ENCODE results near the gene ETV4. TPM values are rescaled to one million over a fixed set of nuclear protein-coding genes. Genes with fewer than 3 reads are reported as not detected.

Gene ETV4
- total and polyA plus RNA-seq, 5 donors from 2014 or later: not detected

GRCh38 chr17:43536236-43536992, 9.7 kb downstream of the ETV4 start:
- no peaks in the 10 kb centered on the region for H3K4me1 ChIP-seq (ENCODE audit: control insufficient read depth, insufficient read depth, low read length, poor library complexity, severe bottlenecking)
- Mint-ChIP-seq H3K4me3 (no peak overlapping the region), H3K27ac (no peak overlapping the region), H3K9me3 (no peaks in the 10 kb centered on the region), H3K27me3 (no peaks in the 10 kb centered on the region), H3K4me1 (no peaks in the 10 kb centered on the region), H3K36me3 (no peaks in the 10 kb centered on the region)
- no peak overlapping the region for H3K4me3 ChIP-seq (ENCODE audit: low read depth, low read length)
- no peak for ATAC-seq (ENCODE audit: low read depth in 2 of 2)
- DNase-seq: no peak
- H3K27ac ChIP-seq (ENCODE audit: insufficient read depth, low read length, poor library complexity, severe bottlenecking): no peak overlapping the region
- H3K36me3 ChIP-seq (ENCODE audit: control insufficient read depth, insufficient read depth, low read length): no peaks in the 10 kb centered on the region
- H3K27me3 ChIP-seq (ENCODE audit: control insufficient read depth, insufficient read depth, low read length): no peaks in the 10 kb centered on the region
- no peaks in the 10 kb centered on the region for H3K9me3 ChIP-seq (ENCODE audit: control insufficient read depth in 2 of 2, low read length in 2 of 2)

- Mint-ChIP-seq H3K9me3 (no peaks in the 10 kb centered on the region), H3K27ac (no peak overlapping the region), H3K4me3 (no peak overlapping the region), H3K27me3 (no peaks in the 10 kb centered on the region), H3K36me3 (no peaks in the 10 kb centered on the region), H3K4me1 (no peaks in the 10 kb centered on the region)
- H3K27ac ChIP-seq (ENCODE audit: insufficient read depth, low read length, poor library complexity, severe bottlenecking): no peak overlapping the region
- H3K4me1 ChIP-seq (ENCODE audit: control insufficient read depth, insufficient read depth, low read length, poor library complexity, severe bottlenecking): no peaks in the 10 kb centered on the region
- DNase-seq (no peak), ATAC-seq (ENCODE audit: low read depth in 2 of 2) (no peak)
- no peaks in the 10 kb centered on the region for H3K36me3 ChIP-seq (ENCODE audit: control insufficient read depth, insufficient read depth, low read length)
- no peak overlapping the region for H3K4me3 ChIP-seq (ENCODE audit: low read depth, low read length)
- H3K27me3 ChIP-seq (ENCODE audit: control insufficient read depth, insufficient read depth, low read length): no peaks in the 10 kb centered on the region
- no peaks in the 10 kb centered on the region for H3K9me3 ChIP-seq (ENCODE audit: control insufficient read depth in 2 of 2, low read length in 2 of 2)
These were observed 11.2 kb downstream of the ETV4 start for GRCh38 chr17:43534909-43535308.

- no peak overlapping the region for H3K27ac Mint-ChIP-seq
- H3K27me3 ChIP-seq (ENCODE audit: control insufficient read depth, insufficient read depth, low read length): no peaks in the 10 kb centered on the region
- no peaks in the 10 kb centered on the region for H3K36me3 ChIP-seq (ENCODE audit: control insufficient read depth, insufficient read depth, low read length)
- ATAC-seq (ENCODE audit: low read depth in 2 of 2) (no peak), DNase-seq (no peak)
- H3K27ac ChIP-seq (ENCODE audit: insufficient read depth, low read length, poor library complexity, severe bottlenecking): no peak overlapping the region
- no peak overlapping the region for H3K4me3 Mint-ChIP-seq
- H3K4me3 ChIP-seq (ENCODE audit: low read depth, low read length): no peak overlapping the region
- H3K9me3 Mint-ChIP-seq: no peaks in the 10 kb centered on the region
- H3K27me3 Mint-ChIP-seq: no peaks in the 10 kb centered on the region
- H3K36me3 Mint-ChIP-seq: peaks cover 4% of the 10 kb centered on the region
- H3K4me1 Mint-ChIP-seq: peaks cover 0 to 3% (median 0%) of the 10 kb centered on the region in 4 donors
- H3K4me1 ChIP-seq (ENCODE audit: control insufficient read depth, insufficient read depth, low read length, poor library complexity, severe bottlenecking): no peaks in the 10 kb centered on the region
- no peaks in the 10 kb centered on the region for H3K9me3 ChIP-seq (ENCODE audit: control insufficient read depth in 2 of 2, low read length in 2 of 2)
These were observed 12.4 kb downstream of the ETV4 start for GRCh38 chr17:43533699-43534098.

- Histone ChIP-seq H3K4me1 (ENCODE audit: control insufficient read depth, insufficient read depth, low read length, poor library complexity, severe bottlenecking) (no peaks in the 10 kb centered on the region), H3K9me3 (ENCODE audit: control insufficient read depth in 2 of 2, low read length in 2 of 2) (no peaks in the 10 kb centered on the region), H3K4me3 (ENCODE audit: low read depth, low read length) (no peak overlapping the region), H3K36me3 (ENCODE audit: control insufficient read depth, insufficient read depth, low read length) (no peaks in the 10 kb centered on the region), H3K27ac (ENCODE audit: insufficient read depth, low read length, poor library complexity, severe bottlenecking) (no peak overlapping the region), H3K27me3 (ENCODE audit: control insufficient read depth, insufficient read depth, low read length) (no peaks in the 10 kb centered on the region)
- ATAC-seq (ENCODE audit: low read depth in 2 of 2) (no peak), DNase-seq (no peak)
- Mint-ChIP-seq H3K27ac (no peak overlapping the region), H3K27me3 (no peaks in the 10 kb centered on the region), H3K4me3 (no peak overlapping the region), H3K4me1 (peaks cover 0 to 3% (median 0%) of the 10 kb centered on the region in 4 donors), H3K9me3 (no peaks in the 10 kb centered on the region), H3K36me3 (peaks cover 6% of the 10 kb centered on the region)
These were observed 13.6 kb downstream of the ETV4 start for GRCh38 chr17:43532581-43532980.

- Mint-ChIP-seq H3K4me1 (peaks cover 0 to 3% (median 0%) of the 10 kb centered on the region in 4 donors), H3K4me3 (no peak overlapping the region), H3K36me3 (peaks cover 10% of the 10 kb centered on the region), H3K27me3 (no peaks in the 10 kb centered on the region), H3K9me3 (no peaks in the 10 kb centered on the region), H3K27ac (no peak overlapping the region)
- H3K4me1 ChIP-seq (ENCODE audit: control insufficient read depth, insufficient read depth, low read length, poor library complexity, severe bottlenecking): no peaks in the 10 kb centered on the region
- DNase-seq (no peak), ATAC-seq (ENCODE audit: low read depth in 2 of 2) (no peak)
- H3K27ac ChIP-seq (ENCODE audit: insufficient read depth, low read length, poor library complexity, severe bottlenecking): no peak overlapping the region
- H3K4me3 ChIP-seq (ENCODE audit: low read depth, low read length): no peak overlapping the region
- H3K36me3 ChIP-seq (ENCODE audit: control insufficient read depth, insufficient read depth, low read length): peaks cover 3% of the 10 kb centered on the region
- no peaks in the 10 kb centered on the region for H3K9me3 ChIP-seq (ENCODE audit: control insufficient read depth in 2 of 2, low read length in 2 of 2)
- H3K27me3 ChIP-seq (ENCODE audit: control insufficient read depth, insufficient read depth, low read length): no peaks in the 10 kb centered on the region
These were observed 14.2 kb downstream of the ETV4 start for GRCh38 chr17:43531955-43532354.

- ATAC-seq (ENCODE audit: low read depth in 2 of 2): no peak
- no peak overlapping the region for H3K4me3 Mint-ChIP-seq
- no peak overlapping the region for H3K27ac Mint-ChIP-seq
- H3K9me3 Mint-ChIP-seq: no peaks in the 10 kb centered on the region
- Histone ChIP-seq H3K4me3 (ENCODE audit: low read depth, low read length) (no peak overlapping the region), H3K27me3 (ENCODE audit: control insufficient read depth, insufficient read depth, low read length) (no peaks in the 10 kb centered on the region), H3K4me1 (ENCODE audit: control insufficient read depth, insufficient read depth, low read length, poor library complexity, severe bottlenecking) (no peaks in the 10 kb centered on the region), H3K27ac (ENCODE audit: insufficient read depth, low read length, poor library complexity, severe bottlenecking) (no peak overlapping the region), H3K9me3 (ENCODE audit: control insufficient read depth in 2 of 2, low read length in 2 of 2) (no peaks in the 10 kb centered on the region), H3K36me3 (ENCODE audit: control insufficient read depth, insufficient read depth, low read length) (peaks cover 11% of the 10 kb centered on the region)
- H3K4me1 Mint-ChIP-seq: peaks cover 0 to 3% (median 0%) of the 10 kb centered on the region in 4 donors
- H3K36me3 Mint-ChIP-seq: peaks cover 13% of the 10 kb centered on the region
- no peaks in the 10 kb centered on the region for H3K27me3 Mint-ChIP-seq
- DNase-seq: no peak
These were observed 15.1 kb downstream of the ETV4 start for GRCh38 chr17:43531082-43531378.

- Histone ChIP-seq H3K4me1 (ENCODE audit: control insufficient read depth, insufficient read depth, low read length, poor library complexity, severe bottlenecking) (no peaks in the 10 kb centered on the region), H3K27me3 (ENCODE audit: control insufficient read depth, insufficient read depth, low read length) (no peaks in the 10 kb centered on the region), H3K4me3 (ENCODE audit: low read depth, low read length) (no peak overlapping the region), H3K9me3 (ENCODE audit: control insufficient read depth in 2 of 2, low read length in 2 of 2) (no peaks in the 10 kb centered on the region), H3K27ac (ENCODE audit: insufficient read depth, low read length, poor library complexity, severe bottlenecking) (no peak overlapping the region), H3K36me3 (ENCODE audit: control insufficient read depth, insufficient read depth, low read length) (peaks cover 16% of the 10 kb centered on the region)
- DNase-seq: no peak
- peaks cover 13% of the 10 kb centered on the region for H3K36me3 Mint-ChIP-seq
- no peak overlapping the region for H3K4me3 Mint-ChIP-seq
- no peaks in the 10 kb centered on the region for H3K9me3 Mint-ChIP-seq
- peaks cover 0 to 3% (median 0%) of the 10 kb centered on the region in 4 donors for H3K4me1 Mint-ChIP-seq
- no peaks in the 10 kb centered on the region for H3K27me3 Mint-ChIP-seq
- ATAC-seq (ENCODE audit: low read depth in 2 of 2): no peak
- H3K27ac Mint-ChIP-seq: no peak overlapping the region
These were observed 15.7 kb downstream of the ETV4 start for GRCh38 chr17:43530288-43531081.

- H3K4me3 ChIP-seq (ENCODE audit: low read depth, low read length): no peak overlapping the region
- ATAC-seq (ENCODE audit: low read depth in 2 of 2): no peak
- H3K36me3 Mint-ChIP-seq: peaks cover 19% of the 10 kb centered on the region
- no peak overlapping the region for H3K27ac ChIP-seq (ENCODE audit: insufficient read depth, low read length, poor library complexity, severe bottlenecking)
- DNase-seq: no peak
- peaks cover 22% of the 10 kb centered on the region for H3K36me3 ChIP-seq (ENCODE audit: control insufficient read depth, insufficient read depth, low read length)
- H3K27me3 ChIP-seq (ENCODE audit: control insufficient read depth, insufficient read depth, low read length): no peaks in the 10 kb centered on the region
- H3K9me3 ChIP-seq (ENCODE audit: control insufficient read depth in 2 of 2, low read length in 2 of 2): no peaks in the 10 kb centered on the region
- H3K9me3 Mint-ChIP-seq: no peaks in the 10 kb centered on the region
- H3K27ac Mint-ChIP-seq: no peak overlapping the region
- peaks cover 0 to 5% (median 0%) of the 10 kb centered on the region in 4 donors for H3K4me1 Mint-ChIP-seq
- no peaks in the 10 kb centered on the region for H3K27me3 Mint-ChIP-seq
- no peaks in the 10 kb centered on the region for H3K4me1 ChIP-seq (ENCODE audit: control insufficient read depth, insufficient read depth, low read length, poor library complexity, severe bottlenecking)
- H3K4me3 Mint-ChIP-seq: no peak overlapping the region
These were observed 16.2 kb downstream of the ETV4 start for GRCh38 chr17:43529947-43530287.

All from CD4-positive, CD25-positive, alpha-beta regulatory T cell (primary cell).